ENCODE data around the gene IFI27.

GRCh38 chr14:94153750-94154342, 43.3 kb downstream of the IFI27 start:
- no peak for TF ChIP-seq POLR2A (IDR thresholded peaks at IDR 0.05)
- TF ChIP-seq CTCF (IDR thresholded peaks at IDR 0.05 in 4 of 5, conservative IDR thresholded peaks at IDR 0.05 in 1 of 5): no peak
